Endometrium (tissue), 2 donors: ENCODE results near the gene TFPT.

Experiments
- FAIRE-seq: peaks from 2 replicates; lab custom pipeline; 2012; peaks lifted over from hg19 to GRCh38; lab: Jason Lieb, UNC
- donor health status: control.
- donor health status: control.

Gene TFPT, protein sequence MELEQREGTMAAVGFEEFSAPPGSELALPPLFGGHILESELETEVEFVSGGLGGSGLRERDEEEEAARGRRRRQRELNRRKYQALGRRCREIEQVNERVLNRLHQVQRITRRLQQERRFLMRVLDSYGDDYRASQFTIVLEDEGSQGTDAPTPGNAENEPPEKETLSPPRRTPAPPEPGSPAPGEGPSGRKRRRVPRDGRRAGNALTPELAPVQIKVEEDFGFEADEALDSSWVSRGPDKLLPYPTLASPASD

DNA sequence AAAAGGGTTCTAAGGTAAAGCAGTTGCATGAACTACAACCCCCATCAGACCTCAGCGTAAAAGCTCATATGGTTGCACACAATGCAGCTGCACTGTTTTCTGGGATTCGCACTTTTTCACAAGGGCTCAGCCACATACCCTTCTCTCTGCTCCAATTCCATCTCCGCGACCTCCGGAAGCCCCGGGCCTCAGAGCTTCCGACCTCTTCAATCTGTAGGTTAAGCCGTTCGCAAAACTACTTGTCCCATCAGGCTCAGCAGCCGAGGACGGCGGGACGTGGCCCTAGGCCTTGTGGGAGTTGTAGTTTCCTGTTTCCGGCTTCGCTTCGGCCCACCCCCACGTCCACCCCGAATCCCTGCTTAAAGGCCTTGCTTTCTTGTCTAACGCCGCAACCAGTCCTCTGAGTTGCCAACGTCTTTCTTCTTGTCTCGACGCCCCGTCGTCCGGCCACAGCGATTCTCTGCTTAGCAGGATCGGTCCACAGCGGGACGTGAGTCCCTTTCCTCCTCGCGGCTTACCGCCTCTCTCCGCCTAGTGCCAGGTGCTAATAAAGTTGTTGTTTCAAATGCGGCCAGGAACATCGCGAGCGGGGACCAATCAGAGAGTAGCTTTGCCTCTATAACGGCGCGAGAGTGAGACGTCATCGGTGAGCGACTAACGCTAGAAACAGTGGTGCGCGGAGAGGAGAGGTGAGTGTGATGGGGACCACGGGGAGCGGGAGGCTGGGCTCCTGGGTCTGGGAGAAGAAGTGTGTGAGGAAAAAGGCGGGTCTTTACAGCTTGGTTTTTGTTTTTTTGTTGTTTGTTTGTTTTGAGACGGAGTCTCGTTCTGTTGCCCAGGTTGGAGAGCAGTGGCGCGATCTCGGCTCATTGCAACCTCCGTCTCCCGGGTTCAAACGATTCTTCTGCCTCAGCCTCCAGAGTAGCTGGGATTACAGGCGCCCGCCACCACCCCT is at the start of gene TFPT, which contains the start of gene PRPF31:
TSS of gene TFPT (minus strand) at position 549 of the 955 bp plus-strand sequence. CDS start at position 161, 388 bp downstream.
TSS of gene PRPF31 (plus strand) at position 646 of the 955 bp plus-strand sequence. CDS start 2,525 bp downstream, outside the sequence.
- FAIRE-seq = peak; percentile 95

DNA sequence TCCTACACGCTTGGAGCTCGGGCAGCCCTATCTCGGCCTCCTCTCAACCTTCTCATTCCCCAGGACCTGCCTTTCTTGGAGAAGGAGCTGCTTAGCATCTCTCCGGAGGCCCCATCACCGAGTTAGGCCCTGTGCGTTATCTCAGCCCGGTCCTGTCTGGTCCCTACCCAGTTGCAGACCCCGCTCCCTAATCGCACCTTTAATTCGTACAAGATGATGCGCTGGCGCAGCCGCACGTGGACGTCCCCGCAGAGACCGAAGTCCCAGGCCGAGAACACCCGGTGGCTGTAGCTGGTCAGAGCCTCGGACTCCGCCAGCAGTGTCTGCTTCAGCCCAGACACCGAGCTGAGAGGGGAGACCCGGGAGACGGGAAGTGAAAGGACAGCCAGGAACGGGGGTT is 49.8 kb upstream of the TFPT start:
- FAIRE-seq = no peak

DNA sequence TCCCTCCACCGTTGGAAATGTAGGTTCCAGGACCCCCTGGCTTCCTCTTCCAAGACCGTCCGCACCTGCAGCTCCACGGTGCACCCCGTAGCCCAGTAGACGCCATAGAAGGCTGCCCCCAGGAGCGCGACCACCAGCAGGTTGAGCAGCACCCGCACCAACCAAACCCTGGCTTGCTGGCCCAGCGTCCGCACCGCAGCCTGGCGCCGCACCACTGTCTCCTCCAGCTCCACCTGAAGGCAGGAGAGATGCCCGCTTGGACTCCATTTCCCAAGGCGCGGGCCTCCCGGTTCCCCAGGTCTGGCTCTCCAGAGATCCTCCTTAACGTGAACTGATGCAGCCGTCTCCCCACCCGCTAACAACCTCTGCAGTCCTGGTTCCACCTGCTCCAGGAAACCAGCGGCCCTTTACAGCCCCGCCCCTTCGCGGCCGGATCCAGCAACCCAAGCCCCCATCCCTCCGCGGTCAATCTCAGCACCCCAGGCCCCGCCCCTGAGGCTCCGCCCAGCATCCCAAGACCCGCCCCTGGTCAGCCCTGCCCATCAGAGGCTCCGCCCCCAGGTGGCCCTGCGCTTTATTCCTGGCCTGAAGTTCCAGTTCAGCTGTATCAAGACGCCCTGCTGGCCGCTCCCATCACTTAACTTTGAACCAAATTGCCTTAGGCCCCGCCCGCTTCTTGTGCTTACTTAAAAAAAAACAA is 49.1 kb upstream of the TFPT start:
- no peak for FAIRE-seq

DNA sequence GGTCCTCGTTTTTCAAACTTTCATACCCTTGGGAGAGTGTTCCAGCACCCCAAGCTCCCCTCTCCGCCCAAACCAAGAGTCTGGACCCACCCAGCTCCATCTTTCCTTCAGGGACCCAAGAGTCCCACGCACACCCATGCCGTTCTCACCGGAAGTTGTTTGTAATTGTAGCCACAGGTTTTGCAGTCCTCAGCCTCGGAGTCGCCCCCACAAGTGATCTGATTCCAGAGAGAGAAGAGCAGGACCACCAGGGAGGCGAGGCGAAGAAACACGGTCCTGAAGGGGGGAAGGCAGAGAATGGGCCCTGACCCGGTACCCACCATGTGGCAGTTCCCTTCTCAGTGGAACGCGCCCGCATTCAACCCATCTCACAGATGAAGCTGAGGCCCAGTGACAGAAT is 47.4 kb upstream of the TFPT start:
- no peak for FAIRE-seq

DNA sequence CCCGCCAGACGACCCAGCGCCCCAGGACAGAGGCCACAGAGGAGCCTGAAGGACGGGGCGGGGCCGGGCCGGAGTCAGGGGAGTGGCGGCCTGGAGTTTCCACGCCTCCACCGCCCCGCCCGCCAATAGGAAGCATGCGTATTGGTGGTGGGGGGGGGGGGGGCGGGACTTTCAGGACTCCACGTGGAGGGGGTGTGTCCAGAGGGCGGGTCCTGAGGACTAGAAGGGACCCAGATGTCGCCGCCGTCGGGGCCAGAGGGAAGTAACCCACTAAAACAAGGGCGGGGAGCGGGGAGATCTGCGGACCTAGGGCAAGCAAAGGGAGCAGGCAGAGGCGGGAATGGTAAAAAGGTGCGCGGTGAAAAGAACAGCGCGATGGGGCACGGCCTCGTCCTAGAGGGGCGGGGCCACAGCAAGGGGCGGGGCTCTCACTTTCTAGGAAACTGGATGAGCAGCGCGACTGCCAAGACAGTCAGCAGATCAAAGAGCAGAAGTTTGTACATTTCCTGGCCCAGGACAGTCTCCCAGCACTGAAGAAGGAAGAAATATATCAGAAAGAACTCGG is 46.9 kb upstream of the TFPT start:
- FAIRE-seq = no peak

DNA sequence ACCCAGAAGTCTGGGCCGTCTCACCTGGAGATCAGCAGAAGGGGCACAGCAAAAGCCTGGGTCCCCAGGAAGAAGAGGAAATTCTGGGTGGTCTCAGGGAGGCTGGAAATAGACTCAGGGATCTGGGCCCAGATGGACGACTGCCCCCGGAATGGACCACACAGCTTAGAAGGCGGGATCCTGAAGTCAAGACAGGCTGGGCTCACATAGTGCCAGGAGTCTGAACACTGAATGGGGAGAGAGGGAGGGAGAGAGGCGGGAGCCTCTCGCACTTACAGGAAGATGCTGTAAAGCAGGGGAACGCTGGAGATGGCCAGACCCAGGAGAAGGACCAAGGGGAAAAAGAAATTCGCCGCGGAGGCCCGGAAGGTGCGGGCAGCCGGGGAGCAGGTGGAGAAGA is 45.4 kb upstream of the TFPT start:
- no peak for FAIRE-seq

DNA sequence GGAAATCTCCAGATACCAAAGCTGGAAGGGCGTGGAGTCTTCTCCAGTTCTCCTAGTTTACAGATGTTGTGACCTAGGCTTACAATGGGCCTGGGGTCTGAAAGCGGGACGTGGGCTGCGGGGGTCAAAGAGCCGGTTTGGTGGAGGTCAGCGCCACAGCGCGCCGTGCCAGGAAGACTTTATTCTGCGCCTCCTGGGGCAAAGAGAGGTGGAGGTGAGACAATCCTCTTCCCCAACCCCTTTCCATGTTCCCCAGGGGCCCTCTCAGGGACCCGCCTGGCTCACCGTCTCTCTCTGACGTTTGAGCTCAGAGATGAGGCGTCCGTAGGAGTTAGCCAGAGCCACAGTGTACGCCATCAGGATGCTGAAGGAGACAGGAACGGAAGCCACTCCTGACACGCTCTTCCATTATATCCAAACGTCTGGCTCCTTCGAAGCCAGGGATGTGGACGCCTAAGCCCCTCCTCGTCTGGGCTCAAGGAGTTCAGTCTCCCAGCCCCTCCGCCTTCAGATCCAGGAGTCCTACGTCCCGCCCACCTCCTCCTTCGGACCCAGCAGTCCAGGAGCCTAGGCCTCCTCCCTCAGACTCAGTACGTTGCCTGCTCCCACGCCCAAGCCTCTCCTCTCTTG is 44.8 kb upstream of the TFPT start:
- FAIRE-seq = no peak

DNA sequence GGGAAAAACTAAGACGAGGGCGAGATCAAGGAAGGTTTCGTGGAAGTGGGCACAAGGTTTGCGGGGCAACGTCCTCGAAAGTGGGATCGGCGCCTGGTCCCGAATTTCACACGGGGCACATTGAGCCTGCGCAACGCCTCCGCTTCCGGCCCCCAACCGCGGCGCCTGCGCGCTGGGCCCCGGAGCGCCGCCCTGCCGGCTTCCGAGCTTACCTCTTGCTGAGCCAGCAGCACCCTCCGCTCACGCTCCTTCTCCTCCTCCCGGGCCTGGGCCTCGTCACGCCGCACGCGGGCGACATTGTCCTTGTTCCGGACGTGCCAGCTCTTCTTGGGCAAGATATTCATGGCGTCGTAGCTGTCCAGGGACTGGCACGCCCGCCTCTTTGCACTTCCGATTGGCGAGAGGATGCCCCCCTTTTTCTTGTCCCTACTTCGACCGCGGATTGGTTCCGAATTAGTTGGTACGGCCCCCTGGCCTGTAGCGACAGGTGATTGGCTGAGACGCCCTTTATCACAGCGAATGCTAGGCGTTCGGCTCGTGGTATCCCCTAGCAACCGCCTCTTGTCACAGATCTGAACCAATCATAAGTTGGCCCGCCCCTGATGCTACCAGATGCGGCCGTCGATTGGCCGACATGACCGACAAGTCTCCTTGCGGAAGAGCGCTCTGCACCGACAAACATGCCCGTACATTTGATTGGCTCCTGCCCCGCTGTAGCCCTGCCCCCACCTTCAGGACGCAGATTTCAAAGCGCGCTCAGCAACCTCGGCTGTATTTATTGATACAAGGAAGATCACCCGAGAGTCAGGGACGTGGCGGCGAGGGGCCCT is 44.1 kb upstream of the TFPT start, which contains the start of gene LENG1:
TSS of gene LENG1 (minus strand) at position 370 of the 830 bp plus-strand sequence. CDS start at position 344, 26 bp downstream.
- FAIRE-seq = peak; percentile 100

DNA sequence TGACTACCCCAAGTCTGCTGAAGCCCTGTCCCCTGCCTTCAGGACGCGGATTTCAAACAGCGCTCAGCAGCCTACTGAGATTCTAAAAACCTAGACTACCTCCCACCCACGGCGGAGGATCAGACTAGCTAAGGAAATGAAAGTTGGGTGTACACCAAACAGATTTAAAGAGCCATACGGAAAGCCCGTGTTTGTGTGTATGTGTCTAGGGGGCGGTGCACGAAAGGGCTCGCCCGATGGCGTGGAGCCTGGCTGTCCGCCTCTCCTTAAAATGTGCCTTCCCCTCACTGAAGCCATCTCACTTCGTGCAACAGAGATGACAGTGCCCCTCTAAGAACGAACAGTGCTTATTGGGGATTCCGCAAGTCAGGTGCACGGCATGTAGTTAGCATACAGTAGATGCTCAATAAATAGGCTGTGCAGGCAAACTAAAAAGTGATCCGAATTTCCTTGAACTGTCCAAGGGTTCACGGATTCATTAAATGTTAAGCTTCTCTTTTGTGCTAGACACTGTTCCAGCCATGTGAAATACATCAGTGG is 43.4 kb upstream of the TFPT start:
- no peak for FAIRE-seq

DNA sequence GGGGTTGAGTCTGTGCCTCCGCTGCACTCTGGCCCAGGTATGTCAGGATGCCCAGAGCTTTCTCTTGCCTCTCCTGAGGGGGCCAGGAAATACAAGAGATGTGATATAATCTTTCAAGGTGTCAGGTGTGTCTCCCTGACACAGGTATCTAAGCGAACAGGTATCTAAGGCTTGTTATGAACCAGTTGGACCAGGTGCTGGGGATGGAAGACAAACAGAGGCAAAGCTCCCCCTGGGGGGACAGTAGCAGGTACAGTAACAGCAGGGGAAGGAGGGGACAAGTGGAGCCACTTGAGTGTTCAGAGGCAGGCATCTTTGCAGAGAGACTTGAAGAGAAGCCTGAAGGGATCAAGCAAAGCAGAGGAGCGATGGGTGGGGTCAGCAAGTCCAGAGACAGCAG is 41.5 kb upstream of the TFPT start:
- FAIRE-seq = no peak

DNA sequence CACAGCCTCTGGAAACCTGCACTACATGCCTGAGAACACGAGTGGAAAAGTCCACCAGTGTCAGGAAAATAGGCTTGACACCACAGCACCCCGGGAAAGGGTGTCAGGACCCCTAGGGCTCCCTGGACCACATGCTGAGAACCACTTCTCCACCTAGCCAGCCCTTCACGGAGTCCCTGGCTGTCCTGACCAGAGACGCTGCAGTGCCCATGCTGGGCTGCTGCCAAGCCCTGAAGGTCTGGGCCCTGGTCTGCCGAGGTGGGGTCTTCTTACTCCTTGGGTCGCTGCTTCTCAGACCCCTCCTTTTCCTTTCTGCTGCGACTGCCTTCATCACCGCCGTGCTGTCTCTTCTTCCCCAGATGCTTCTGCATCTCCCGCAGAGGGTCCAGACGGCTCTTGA is 41.0 kb upstream of the TFPT start:
- no peak for FAIRE-seq

DNA sequence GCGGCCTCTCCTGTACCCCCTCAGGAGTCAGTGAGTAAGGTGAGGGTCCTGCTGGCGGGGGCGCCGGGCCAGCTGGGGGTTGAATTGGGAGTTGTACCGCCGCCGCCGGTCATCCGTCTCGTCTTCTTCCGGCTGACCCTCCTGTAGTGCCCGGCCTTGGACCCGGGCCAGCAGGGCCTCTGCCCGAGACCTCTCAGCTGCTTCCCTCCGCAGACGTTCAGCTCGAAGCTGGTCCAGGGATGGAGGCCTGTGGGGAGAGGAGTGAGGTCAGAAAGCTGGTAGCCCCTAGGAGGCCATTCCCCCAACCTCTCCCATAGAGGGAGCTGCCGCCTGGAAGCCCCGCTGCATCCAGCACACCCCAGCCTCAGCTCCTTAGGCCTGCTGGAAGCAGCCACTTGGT is 40.2 kb upstream of the TFPT start:
- no peak for FAIRE-seq

DNA sequence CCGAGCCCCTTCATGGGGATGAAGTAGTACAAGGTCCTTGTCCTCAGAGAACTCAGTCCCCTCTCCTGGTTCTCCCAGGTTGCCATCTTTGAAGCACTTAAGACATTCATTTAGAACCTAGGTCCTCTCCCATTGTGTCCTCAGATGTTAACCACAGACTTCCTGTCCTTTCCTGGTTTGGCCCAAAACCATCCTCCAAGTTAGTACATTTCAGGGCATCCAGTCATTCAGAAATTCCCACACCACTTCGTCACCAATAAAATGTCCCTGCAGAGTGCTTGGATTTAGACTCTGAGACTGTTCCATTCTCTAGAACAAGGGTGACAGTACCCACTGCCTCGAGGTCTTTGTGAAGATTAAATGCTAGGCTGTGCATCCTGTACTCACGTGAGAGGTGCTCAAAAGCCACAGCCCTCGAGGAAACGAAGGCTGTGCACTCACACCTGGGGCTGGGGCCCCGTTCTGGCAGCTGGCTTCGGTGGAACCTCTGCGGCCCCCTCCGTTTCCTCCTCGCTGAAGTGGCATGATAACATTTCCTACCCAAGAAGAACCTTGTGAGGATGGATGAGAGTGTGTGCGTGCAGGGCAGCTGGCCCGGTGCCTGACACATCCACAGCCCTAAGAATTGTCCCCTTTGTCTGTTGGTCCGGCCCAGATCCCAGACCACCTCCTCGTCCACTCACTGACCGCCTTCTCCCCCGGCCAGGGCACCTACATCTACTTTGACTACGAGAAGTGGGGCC is 39.3 kb upstream of the TFPT start:
- no peak for FAIRE-seq

DNA sequence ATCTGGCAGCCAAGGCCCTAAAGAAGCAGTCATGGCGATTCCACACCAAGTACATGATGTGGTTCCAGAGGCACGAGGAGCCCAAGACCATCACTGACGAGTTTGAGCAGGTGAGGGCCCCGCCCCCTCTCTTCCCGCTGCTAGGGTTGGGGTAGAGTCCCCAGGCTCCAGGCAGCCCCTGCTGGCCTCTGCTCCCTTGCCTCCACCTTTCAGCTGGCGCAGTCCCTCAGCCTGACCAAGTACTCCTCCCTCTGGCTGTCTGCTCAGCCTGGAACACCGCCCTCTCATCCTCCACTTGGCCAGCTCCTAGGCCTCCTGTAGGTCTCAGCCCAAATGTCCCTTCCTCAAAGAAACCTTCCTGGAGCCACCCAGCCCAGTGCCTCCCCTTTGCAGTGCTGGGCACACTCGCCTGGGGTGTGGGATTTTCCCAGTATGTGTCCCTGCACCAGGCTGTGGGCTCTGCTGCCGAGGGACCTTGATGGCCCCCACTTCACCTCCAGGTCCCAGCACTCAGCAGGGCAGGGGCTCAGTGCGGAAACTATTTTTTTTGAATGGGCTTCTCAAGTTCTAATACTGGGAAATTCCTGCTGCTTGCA is 38.4 kb upstream of the TFPT start:
- no peak for FAIRE-seq

DNA sequence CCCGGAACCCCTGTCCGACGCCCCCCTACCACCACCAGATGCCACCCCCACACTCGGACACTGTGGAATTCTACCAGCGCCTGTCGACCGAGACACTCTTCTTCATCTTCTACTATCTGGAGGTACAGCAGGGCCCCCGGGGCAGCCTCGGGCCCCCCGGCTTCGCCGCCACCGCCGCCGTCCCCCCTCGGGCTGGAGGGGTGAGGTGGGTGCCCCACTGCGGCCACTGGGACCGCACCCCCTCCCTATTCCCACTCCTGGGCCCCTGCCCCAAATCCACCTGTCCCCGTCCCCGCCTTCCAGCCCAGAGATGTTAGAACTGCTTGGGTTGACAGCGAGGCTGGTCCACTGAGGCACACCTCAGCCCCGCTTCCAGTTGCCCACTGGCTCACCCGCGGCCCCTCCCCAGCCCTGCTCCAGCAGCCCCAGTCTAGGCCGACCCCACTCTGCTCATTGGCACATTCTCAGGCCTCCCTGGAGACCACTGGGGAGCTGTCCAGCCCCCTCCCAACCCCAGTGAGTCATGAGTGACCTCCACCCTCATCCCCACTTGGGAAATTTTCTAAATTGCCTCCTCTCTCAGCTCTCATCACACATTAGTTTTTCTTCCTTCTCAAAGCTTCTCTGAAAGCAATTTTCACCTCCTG is 37.5 kb upstream of the TFPT start:
- FAIRE-seq = no peak

DNA sequence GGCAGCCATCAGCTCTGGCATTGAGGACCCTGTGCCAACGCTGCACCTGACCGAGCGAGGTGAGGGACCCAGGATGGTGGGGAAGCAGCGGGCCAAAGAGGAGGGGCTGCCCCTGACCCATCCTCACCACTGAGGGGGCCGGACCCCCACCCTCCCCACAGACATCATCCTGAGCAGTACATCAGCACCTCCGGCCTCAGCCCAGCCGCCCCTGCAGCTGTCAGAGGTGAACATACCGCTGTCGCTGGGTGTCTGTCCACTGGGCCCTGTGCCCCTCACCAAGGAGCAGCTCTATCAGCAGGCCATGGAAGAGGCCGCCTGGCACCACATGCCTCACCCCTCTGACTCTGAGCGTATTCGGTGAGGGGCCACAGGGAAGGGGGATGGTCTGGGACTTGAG is 36.8 kb upstream of the TFPT start:
- FAIRE-seq = no peak

DNA sequence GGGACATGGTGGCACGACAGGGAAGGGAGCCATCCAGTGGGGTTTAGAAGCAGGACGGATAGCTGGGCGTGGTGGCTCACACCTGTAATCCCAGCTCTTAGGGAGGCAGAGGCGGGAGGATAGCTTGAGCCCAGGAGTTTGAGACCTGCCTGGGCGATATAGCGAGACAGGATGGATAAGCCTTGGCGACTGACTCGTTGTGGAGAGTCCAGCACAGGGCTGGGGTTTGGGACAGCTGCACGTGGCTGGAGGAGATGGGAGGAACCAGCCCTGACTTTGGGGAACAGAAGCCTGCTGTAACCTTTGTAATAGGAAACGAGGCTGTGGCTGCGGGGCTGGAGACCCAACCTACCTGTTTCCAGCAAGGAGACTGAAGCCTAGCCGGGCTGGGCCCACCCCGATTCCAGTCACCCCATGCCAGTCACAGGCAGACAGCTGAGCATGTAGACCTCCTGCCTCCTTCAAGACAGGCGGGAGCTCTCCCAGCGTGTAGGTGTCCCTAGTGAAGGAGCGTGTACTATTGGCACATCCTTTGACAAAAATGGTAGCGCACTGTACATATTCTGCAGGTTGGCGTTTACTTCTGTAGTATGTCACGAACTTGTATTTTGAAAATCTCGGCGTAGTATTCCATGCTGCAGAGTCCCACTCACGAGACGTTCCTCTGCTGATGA is 36.0 kb upstream of the TFPT start:
- no peak for FAIRE-seq
